OCI-LY1 (cell line): Measurements from ENCODE around the gene DNAJB14.

Experiments
- H2AFZ ChIP-seq: fragments of 200-600 bp; sonication (generic), shearing (Covaris generic); 2 replicates; pipeline ENCODE4 v1.6.0; 2014; ENCODE audit warnings: antibody characterized with exemption, mild to moderate bottlenecking, low read length
- H3F3A ChIP-seq: fragments of 200-600 bp; sonication (generic), shearing (Covaris generic); 2 replicates; pipeline ENCODE4 v1.6.0; 2014; ENCODE audit warnings: mild to moderate bottlenecking, antibody characterized with exemption, low read length, moderate library complexity; ENCODE audit not compliant: insufficient read depth
- H3K27ac ChIP-seq: fragments of 200-600 bp; sonication (generic); 2 replicates; pipeline ENCODE4 v1.5.1; 2014; ENCODE audit warnings: low read length, mixed run types, mild to moderate bottlenecking, low read depth; ENCODE audit not compliant: poor library complexity, severe bottlenecking
- H3K27me3 ChIP-seq: fragments of 200-600 bp; sonication (generic); 2 replicates; pipeline ENCODE4 v1.6.0; 2014; ENCODE audit warnings: antibody characterized with exemption, mild to moderate bottlenecking, low read length, moderate library complexity; ENCODE audit not compliant: insufficient read depth
- H3K36me3 ChIP-seq: fragments of 200-600 bp; sonication (generic); 2 replicates; pipeline ENCODE4 v1.6.1; 2014; ENCODE audit warnings: mild to moderate bottlenecking, antibody characterized with exemption, low read length, moderate library complexity, mixed read lengths; ENCODE audit not compliant: insufficient read depth
- H3K4me1 ChIP-seq: fragments of 200-600 bp; sonication (generic); 2 replicates; pipeline ENCODE4 v1.5.1; 2014; ENCODE audit warnings: mild to moderate bottlenecking, low read length, moderate library complexity; ENCODE audit not compliant: insufficient read depth, severe bottlenecking
- H3K4me2 ChIP-seq: fragments of 200-600 bp; sonication (generic), shearing (Covaris generic); 2 replicates; pipeline ENCODE4 v1.6.1; 2014; ENCODE audit warnings: low read length
- H3K4me3 ChIP-seq: fragments of 200-600 bp; sonication (generic); 2 replicates; pipeline ENCODE4 v1.5.1; 2014; ENCODE audit warnings: low read length, low read depth, mild to moderate bottlenecking, mixed read lengths; ENCODE audit not compliant: poor library complexity, severe bottlenecking
- H3K79me2 ChIP-seq: fragments of 200-600 bp; shearing (Covaris generic); 2 replicates; pipeline ENCODE4 v1.6.1; 2016; ENCODE audit warnings: mixed run types, low read length, mixed read lengths; ENCODE audit not compliant: insufficient read depth
- H3K9ac ChIP-seq: fragments of 200-600 bp; sonication (generic), shearing (Covaris generic); 2 replicates; pipeline ENCODE4 v1.6.1; 2014; ENCODE audit warnings: mild to moderate bottlenecking, low read length, mixed read lengths
- H3K9me2 ChIP-seq: fragments of 200-600 bp; sonication (generic), shearing (Covaris generic); 2 replicates; pipeline ENCODE4 v1.6.1; 2014; ENCODE audit warnings: low read depth, mild to moderate bottlenecking, low read length, mixed read lengths
- H3K9me3 ChIP-seq: fragments of 200-600 bp; shearing (Covaris generic); 2 replicates; pipeline ENCODE4 v1.6.1; 2014; ENCODE audit warnings: low read length, mixed read lengths
- H4K20me1 ChIP-seq: fragments of 200-600 bp; sonication (generic), shearing (Covaris generic); 2 replicates; pipeline ENCODE4 v1.6.0; 2016; ENCODE audit warnings: mild to moderate bottlenecking, low read length; ENCODE audit not compliant: insufficient read depth
- EZH2 ChIP-seq: fragments of 200-600 bp; sonication (generic), shearing (Covaris generic); IDR thresholded peaks from 2 replicates; pipeline ENCODE4 v1.8.0; 2017; ENCODE audit warnings: borderline replicate concordance, mixed run types, mild to moderate bottlenecking, antibody characterized with exemption, low read length, moderate library complexity, mixed read lengths
- TF ChIP-seq, protein P1 (sequence below): fragments of 200-600 bp; sonication (generic), shearing (Covaris generic); IDR thresholded peaks from 2 replicates; pipeline ENCODE4 v1.5.1; 2017; ENCODE audit warnings: mild to moderate bottlenecking, antibody characterized with exemption, low read length, moderate library complexity, mixed read lengths

The DNAJB14 gene

GRCh38 chr4:99946356-99947189, at the start of gene DNAJB14:
Gene DNAJB14, minus strand, starts transcription at chr4:99946618. Its CDS starts 47 bp downstream, at chr4:99946571.
- H3K4me3 ChIP-seq = peak within 1 kb of the TSS; percentile 99
- peaks cover 51% of the 10 kb centered on the region for H3K36me3 ChIP-seq
- TF ChIP-seq, protein P1, sequence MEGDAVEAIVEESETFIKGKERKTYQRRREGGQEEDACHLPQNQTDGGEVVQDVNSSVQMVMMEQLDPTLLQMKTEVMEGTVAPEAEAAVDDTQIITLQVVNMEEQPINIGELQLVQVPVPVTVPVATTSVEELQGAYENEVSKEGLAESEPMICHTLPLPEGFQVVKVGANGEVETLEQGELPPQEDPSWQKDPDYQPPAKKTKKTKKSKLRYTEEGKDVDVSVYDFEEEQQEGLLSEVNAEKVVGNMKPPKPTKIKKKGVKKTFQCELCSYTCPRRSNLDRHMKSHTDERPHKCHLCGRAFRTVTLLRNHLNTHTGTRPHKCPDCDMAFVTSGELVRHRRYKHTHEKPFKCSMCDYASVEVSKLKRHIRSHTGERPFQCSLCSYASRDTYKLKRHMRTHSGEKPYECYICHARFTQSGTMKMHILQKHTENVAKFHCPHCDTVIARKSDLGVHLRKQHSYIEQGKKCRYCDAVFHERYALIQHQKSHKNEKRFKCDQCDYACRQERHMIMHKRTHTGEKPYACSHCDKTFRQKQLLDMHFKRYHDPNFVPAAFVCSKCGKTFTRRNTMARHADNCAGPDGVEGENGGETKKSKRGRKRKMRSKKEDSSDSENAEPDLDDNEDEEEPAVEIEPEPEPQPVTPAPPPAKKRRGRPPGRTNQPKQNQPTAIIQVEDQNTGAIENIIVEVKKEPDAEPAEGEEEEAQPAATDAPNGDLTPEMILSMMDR = no peak
- no peak for TF ChIP-seq EZH2
- H3K9me2 ChIP-seq = no peaks in the 10 kb centered on the region
- no peaks in the 10 kb centered on the region for H4K20me1 ChIP-seq
- H3K27me3 ChIP-seq = no peaks in the 10 kb centered on the region
- peaks cover 56% of the 10 kb centered on the region for H3K79me2 ChIP-seq
- H3K4me2 ChIP-seq = peak within 1 kb of the TSS; percentile 87
- H3F3A ChIP-seq = peaks cover 10% of the 10 kb centered on the region
- peaks cover 53% of the 10 kb centered on the region for H3K4me1 ChIP-seq
- peak within 1 kb of the TSS; percentile 99 for H3K9ac ChIP-seq
- no peaks in the 10 kb centered on the region for H3K9me3 ChIP-seq
- peak within 1 kb of the TSS; percentile 94 for H3K27ac ChIP-seq
- no peak within 1 kb of the TSS for H2AFZ ChIP-seq

DNA sequence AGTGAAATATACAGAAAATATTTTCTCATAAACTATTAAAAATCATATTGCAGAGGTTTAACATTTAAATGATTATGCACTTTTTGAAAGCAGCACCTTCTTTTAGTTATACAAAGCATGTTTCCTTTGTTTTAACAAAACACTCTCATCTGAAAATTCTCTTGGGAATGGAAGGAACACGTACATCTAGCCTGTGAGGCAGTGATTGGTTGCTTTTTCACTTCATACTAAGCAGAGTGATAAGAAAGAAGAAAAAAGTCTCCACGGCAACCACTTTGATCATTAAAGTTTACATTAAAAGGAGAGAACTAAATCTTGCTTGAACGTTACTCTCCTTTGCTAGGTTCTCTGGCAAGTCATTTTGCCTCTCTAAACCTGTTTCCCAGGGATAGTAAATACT, 45.3 kb upstream of the DNAJB14 start:
- Histone ChIP-seq H3K79me2 (no peaks in the 10 kb centered on the region), H2AFZ (no peak overlapping the region), H3K27ac (no peak overlapping the region), H3K27me3 (no peaks in the 10 kb centered on the region), H3K36me3 (no peaks in the 10 kb centered on the region), H3K4me3 (no peak overlapping the region), H3K9me3 (no peaks in the 10 kb centered on the region), H3K9me2 (no peaks in the 10 kb centered on the region), H3K9ac (no peak overlapping the region), H4K20me1 (no peaks in the 10 kb centered on the region), H3K4me1 (no peaks in the 10 kb centered on the region), H3F3A (no peaks in the 10 kb centered on the region), H3K4me2 (no peak overlapping the region)
- no peak for TF ChIP-seq EZH2
- TF ChIP-seq, protein P1 = no peak

- Histone ChIP-seq H3K27me3 (no peaks in the 10 kb centered on the region), H3K79me2 (no peaks in the 10 kb centered on the region), H3K4me3 (no peak overlapping the region), H3K27ac (no peak overlapping the region), H2AFZ (no peak overlapping the region), H3K9me2 (no peaks in the 10 kb centered on the region), H4K20me1 (no peaks in the 10 kb centered on the region), H3K9ac (no peak overlapping the region), H3K4me2 (no peak overlapping the region), H3F3A (no peaks in the 10 kb centered on the region), H3K4me1 (no peaks in the 10 kb centered on the region), H3K9me3 (no peaks in the 10 kb centered on the region), H3K36me3 (no peaks in the 10 kb centered on the region)
- no peak for TF ChIP-seq EZH2
- TF ChIP-seq, protein P1 = no peak
Measured at GRCh38 chr4:99987681-99988080, 41.3 kb upstream of the DNAJB14 start.
